Vagina (tissue), 2 donors: ENCODE data around the gene PIEZO2. TPM values are rescaled to one million over a fixed set of nuclear protein-coding genes. Genes with fewer than 3 reads are reported as not detected.

Experiments used
- DNase-seq, 2 donors: peaks; one replicate each; pipeline ENCODE4 v3.0.0-alpha.2; 2017; ENCODE audit errors: extremely low spot score in 2 of 2
- H3K27ac ChIP-seq: fragments of 200-600 bp; sonication (generic); one replicate; pipeline ENCODE4 v1.5.1; 2019
- H3K27me3 ChIP-seq: fragments of 200-600 bp; sonication (generic); one replicate; pipeline ENCODE4 v1.5.1; 2019
- H3K36me3 ChIP-seq, 2 donors: fragments of 200-600 bp; sonication (generic); one replicate each; pipeline ENCODE4 v1.5.1; 2017 to 2019
- H3K4me1 ChIP-seq: fragments of 200-600 bp; sonication (generic); one replicate; pipeline ENCODE4 v1.5.1; 2019
- H3K4me3 ChIP-seq, 2 donors: fragments of 200-600 bp; sonication (generic); 1 replicate in 1 of 2; 2 replicates in 1 of 2; pipeline ENCODE4 v1.5.1; 2016 to 2019
- H3K9me3 ChIP-seq: fragments of 200-600 bp; sonication (generic); one replicate; pipeline ENCODE4 v1.5.1; 2019
- CTCF ChIP-seq, 3 experiments: fragments of 450-650 bp in 2 of 3; fragments of 200-600 bp in 1 of 3; sonication (generic) in 1 of 3; IDR thresholded peaks; one replicate each; pipeline ENCODE4 v1.5.1; 2017 to 2019; ENCODE audit warnings: antibody characterized with exemption in 3 of 3, mild to moderate bottlenecking in 2 of 3, moderate library complexity in 2 of 3
- POLR2A ChIP-seq, 2 donors: fragments of 450-650 bp; IDR thresholded peaks; one replicate each; pipeline ENCODE4 v1.6.1; 2017; ENCODE audit warnings: antibody characterized with exemption in 2 of 2, mild to moderate bottlenecking in 2 of 2, moderate library complexity in 2 of 2
- POLR2AphosphoS5 ChIP-seq, 2 donors: sonication (generic); formaldehyde crosslinking; IDR thresholded peaks; one replicate each; pipeline ENCODE4 v1.9.0; 2017; ENCODE audit warnings: antibody characterized with exemption in 2 of 2, mild to moderate bottlenecking in 2 of 2, low read depth in 1 of 2; ENCODE audit not compliant: insufficient read depth in 1 of 2
- intact Hi-C: fragments of 100-400 bp; cut with DNase I; formaldehyde crosslinking; loops from one replicate; pipeline ENCODE4 v1.15.1; 2023
- total RNA-seq: library from RNA; depleted of rRNA; stranded (reverse); fragments of >200 nt; gene quantifications from one replicate; pipeline ENCODE4 v1.2.3, GENCODE V29; 2016

Gene PIEZO2
- total RNA-seq, 1 donor from 2014 or later, result 5.9 TPM

GRCh38 chr18:10841203-10841602 lies 308.2 kb downstream of the PIEZO2 start:
- H3K4me3 ChIP-seq, result no peak overlapping the region
- intact Hi-C loops, result no loop called here
- no peaks in the 10 kb centered on the region for H3K4me1 ChIP-seq
- H3K27ac ChIP-seq, result no peak overlapping the region
- no peak for DNase-seq
- H3K9me3 ChIP-seq, result no peaks in the 10 kb centered on the region
- TF ChIP-seq POLR2AphosphoS5 (IDR thresholded peaks at IDR 0.05; ENCODE audit: insufficient read depth in 1 of 2, low read depth in 1 of 2) (no peak), POLR2A (IDR thresholded peaks at IDR 0.05) (no peak), CTCF (IDR thresholded peaks at IDR 0.05) (no peak)
- H3K36me3 ChIP-seq, result no peaks in the 10 kb centered on the region
- H3K27me3 ChIP-seq, result no peaks in the 10 kb centered on the region

GRCh38 chr18:10840743-10841142 lies 308.6 kb downstream of the PIEZO2 start:
- H3K9me3 ChIP-seq, result no peaks in the 10 kb centered on the region
- no peaks in the 10 kb centered on the region for H3K4me1 ChIP-seq
- intact Hi-C loops, result no loop called here
- no peak overlapping the region for H3K4me3 ChIP-seq
- no peak for DNase-seq
- no peak overlapping the region for H3K27ac ChIP-seq
- TF ChIP-seq POLR2A (IDR thresholded peaks at IDR 0.05) (no peak), CTCF (IDR thresholded peaks at IDR 0.05) (no peak), POLR2AphosphoS5 (IDR thresholded peaks at IDR 0.05; ENCODE audit: insufficient read depth in 1 of 2, low read depth in 1 of 2) (no peak)
- no peaks in the 10 kb centered on the region for H3K27me3 ChIP-seq
- no peaks in the 10 kb centered on the region for H3K36me3 ChIP-seq

- Histone ChIP-seq H3K4me3 (no peak overlapping the region), H3K27me3 (no peaks in the 10 kb centered on the region), H3K27ac (no peak overlapping the region), H3K36me3 (no peaks in the 10 kb centered on the region), H3K9me3 (no peaks in the 10 kb centered on the region), H3K4me1 (no peaks in the 10 kb centered on the region)
- intact Hi-C loops, result no loop called here
- no peak for DNase-seq
- TF ChIP-seq CTCF (IDR thresholded peaks at IDR 0.05) (no peak), POLR2A (IDR thresholded peaks at IDR 0.05) (no peak), POLR2AphosphoS5 (IDR thresholded peaks at IDR 0.05; ENCODE audit: insufficient read depth in 1 of 2, low read depth in 1 of 2) (no peak)
Observed at GRCh38 chr18:10839421-10839820, 309.9 kb downstream of the PIEZO2 start.

- no peak for DNase-seq
- TF ChIP-seq CTCF (IDR thresholded peaks at IDR 0.05) (no peak), POLR2AphosphoS5 (IDR thresholded peaks at IDR 0.05; ENCODE audit: insufficient read depth in 1 of 2, low read depth in 1 of 2) (no peak), POLR2A (IDR thresholded peaks at IDR 0.05) (no peak)
- no peaks in the 10 kb centered on the region for H3K4me1 ChIP-seq
- intact Hi-C loops, result no loop called here
- no peaks in the 10 kb centered on the region for H3K36me3 ChIP-seq
- no peak overlapping the region for H3K27ac ChIP-seq
- H3K9me3 ChIP-seq, result no peaks in the 10 kb centered on the region
- H3K27me3 ChIP-seq, result no peaks in the 10 kb centered on the region
- H3K4me3 ChIP-seq, result no peak overlapping the region
Observed at GRCh38 chr18:10838553-10838952, 310.8 kb downstream of the PIEZO2 start.

- Histone ChIP-seq H3K9me3 (no peaks in the 10 kb centered on the region), H3K4me1 (no peaks in the 10 kb centered on the region), H3K27ac (no peak overlapping the region), H3K27me3 (no peaks in the 10 kb centered on the region), H3K4me3 (no peak overlapping the region), H3K36me3 (no peaks in the 10 kb centered on the region)
- intact Hi-C loops, result no loop called here
- TF ChIP-seq POLR2A (IDR thresholded peaks at IDR 0.05) (no peak), POLR2AphosphoS5 (IDR thresholded peaks at IDR 0.05; ENCODE audit: insufficient read depth in 1 of 2, low read depth in 1 of 2) (no peak), CTCF (IDR thresholded peaks at IDR 0.05) (no peak)
- DNase-seq, result no peak
Observed at GRCh38 chr18:10834128-10834815, 315.1 kb downstream of the PIEZO2 start.
